HT1080 (cell line): ENCODE data around the gene DKK3. TPM values are rescaled to one million over a fixed set of nuclear protein-coding genes. Genes with fewer than 3 reads are reported as not detected.
A peak's percentile ranks its signal among the peaks of the same experiment; 100 is the strongest.

Experiments used
- DNase-seq: peaks from one replicate; pipeline ENCODE4 v3.0.0-alpha.2; 2015; ENCODE audit warnings: low read depth
- total RNA-seq: library from RNA; depleted of rRNA; stranded (reverse); fragments of >200 nt; shearing (Covaris generic); gene quantifications from 2 replicates; pipeline ENCODE4 v1.2.3, GENCODE V29; 2014

The DKK3 gene
- total RNA-seq, 1 experiment from 2014 or later = 48.0 TPM

DNA sequence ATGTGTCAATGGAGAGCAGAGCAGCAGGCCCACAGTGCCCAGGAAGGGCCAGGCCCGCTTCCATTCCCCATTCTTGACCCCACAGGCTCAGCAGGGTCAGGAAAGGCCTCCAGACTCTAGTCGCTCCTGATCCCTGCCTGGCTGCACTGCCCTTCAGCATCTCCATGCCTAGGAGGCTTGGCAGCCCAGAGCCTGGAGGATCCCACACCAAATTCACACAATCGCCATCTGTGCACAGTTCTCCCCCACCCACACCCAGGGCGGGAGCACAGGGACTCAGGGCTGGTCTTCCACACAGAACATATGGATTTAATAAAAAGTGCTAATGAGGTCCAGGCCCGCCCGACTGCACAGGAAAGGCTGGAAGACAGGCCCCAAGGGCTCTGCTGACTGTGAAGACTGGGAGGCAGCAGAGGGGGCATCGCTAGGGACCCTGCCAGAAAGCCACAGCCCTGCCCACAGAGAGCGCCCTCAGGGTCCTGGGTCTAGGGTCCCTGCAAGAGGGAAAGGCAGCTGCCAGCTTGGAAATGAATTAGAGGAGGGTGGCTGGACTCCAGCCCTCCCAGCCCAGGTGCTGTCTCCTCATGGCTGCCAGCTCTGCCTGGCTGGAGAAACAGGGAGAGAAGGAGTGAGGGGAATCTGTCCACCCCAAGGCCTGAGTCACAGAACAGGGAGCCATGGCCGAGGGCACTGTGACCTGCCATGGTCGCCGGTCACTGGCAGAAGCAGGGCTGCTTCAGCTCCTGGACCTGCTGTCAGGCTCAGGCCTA, 39.7 kb downstream of the DKK3 start:
- DNase-seq = no peak

- DNase-seq = no peak
Measured at GRCh38 chr11:11967669-11968510, 40.5 kb downstream of the DKK3 start.

- peak; percentile 57 for DNase-seq
Measured at GRCh38 chr11:11966826-11967668, 41.4 kb downstream of the DKK3 start.

GRCh38 chr11:11966354-11966741, 42.1 kb downstream of the DKK3 start:
- no peak for DNase-seq

- no peak for DNase-seq
Measured at GRCh38 chr11:11965656-11966353, 42.6 kb downstream of the DKK3 start.

DNA sequence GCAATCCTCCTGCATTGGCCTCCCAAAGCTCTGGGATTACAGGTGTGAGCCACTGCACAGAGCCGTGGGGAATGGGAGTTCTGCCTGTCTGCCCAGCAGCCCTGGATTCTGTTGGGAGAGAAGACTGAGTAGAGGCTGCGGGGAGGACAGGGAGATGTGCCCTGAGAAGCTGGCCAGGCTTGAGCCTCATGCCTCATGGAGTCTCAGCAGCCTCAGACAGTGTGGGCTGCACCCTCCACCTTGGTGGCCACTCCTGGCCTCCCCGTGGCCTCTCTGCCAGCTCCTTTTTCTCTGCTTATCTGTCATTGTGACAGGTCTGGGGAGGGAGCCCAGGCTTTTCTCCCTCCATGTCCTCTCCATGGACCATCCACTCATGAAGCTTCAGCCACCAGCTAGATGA, 43.2 kb downstream of the DKK3 start:
- no peak for DNase-seq

DNA sequence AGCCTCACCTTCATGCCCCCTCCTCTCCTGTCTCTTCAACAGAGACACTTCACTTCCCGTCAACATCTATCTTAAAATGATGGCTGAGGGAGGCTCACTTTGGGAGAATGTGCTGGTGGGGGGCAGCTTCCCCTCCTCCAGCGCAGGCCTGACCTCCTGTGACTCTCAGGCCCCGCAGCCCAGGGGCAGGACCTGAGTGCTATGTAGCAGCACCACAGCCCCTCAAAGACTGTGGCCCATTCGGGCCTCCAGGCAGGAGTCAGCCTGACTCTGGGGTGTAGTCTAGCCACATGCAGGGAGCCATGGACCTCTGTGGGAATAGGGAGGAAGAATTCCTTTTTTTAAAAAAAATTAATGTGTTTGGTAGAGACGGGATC, 43.7 kb downstream of the DKK3 start:
- DNase-seq = no peak

GRCh38 chr11:11963842-11964773, 44.3 kb downstream of the DKK3 start:
- DNase-seq = no peak

DNA sequence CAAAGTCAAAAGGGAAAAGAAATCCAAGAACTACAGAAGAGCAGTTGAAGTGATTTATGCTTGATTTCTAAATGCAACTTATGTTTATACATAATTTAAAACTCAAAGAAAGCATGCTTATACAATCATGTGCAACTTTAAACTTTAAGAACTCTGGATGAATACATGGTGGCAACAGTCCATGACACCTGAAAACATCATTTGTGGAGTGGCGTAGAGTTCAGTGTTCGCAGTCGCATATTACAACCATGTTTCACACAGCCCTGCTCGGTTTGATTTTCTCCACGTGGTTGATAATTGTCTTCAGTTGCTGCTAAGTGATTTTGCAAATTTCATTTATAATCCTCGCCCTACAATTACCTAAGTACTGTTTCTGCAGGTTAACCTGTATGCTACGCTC, 45.4 kb downstream of the DKK3 start:
- DNase-seq = no peak

GRCh38 chr11:11961399-11962028, 46.9 kb downstream of the DKK3 start:
- DNase-seq = no peak

DNA sequence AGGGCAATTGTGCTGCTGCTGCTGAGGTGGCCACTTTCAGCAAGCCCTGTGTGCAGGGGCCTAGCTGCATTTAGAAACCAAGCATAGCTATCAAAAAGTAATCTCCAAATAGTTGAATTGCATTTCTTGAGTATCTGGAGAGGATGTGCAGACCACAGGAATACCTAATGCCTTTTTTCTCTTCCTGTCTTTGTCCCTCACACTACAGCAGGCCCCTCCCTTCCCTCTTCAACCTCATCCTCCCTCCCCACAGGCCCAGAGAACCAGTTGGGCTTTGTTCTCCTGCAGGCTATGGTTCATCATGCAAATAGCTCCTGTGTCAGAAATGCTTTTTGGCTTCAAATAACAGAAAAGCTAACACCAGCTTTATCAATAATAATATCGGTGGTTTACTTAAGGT, 47.7 kb downstream of the DKK3 start:
- DNase-seq = peak; percentile 62

DNA sequence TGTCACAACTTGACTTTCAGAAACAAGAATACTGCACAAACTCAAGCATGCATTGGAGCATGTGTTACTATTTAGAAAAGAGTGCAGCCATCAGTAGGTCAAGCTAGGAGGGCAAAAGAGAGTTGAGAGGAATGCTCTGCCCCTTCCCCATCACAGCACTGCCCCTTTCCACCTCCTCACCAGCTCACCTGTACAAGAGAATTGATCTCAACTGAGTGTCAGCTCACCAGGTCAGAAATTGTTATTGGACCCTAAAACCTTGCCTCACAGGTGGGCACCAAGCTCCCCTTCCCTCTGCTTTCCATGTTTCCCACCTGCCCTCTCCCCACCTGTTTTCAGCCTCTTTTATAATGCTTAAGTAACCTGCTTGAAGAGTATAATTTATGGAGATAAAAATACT, 48.8 kb downstream of the DKK3 start:
- no peak for DNase-seq

DNA sequence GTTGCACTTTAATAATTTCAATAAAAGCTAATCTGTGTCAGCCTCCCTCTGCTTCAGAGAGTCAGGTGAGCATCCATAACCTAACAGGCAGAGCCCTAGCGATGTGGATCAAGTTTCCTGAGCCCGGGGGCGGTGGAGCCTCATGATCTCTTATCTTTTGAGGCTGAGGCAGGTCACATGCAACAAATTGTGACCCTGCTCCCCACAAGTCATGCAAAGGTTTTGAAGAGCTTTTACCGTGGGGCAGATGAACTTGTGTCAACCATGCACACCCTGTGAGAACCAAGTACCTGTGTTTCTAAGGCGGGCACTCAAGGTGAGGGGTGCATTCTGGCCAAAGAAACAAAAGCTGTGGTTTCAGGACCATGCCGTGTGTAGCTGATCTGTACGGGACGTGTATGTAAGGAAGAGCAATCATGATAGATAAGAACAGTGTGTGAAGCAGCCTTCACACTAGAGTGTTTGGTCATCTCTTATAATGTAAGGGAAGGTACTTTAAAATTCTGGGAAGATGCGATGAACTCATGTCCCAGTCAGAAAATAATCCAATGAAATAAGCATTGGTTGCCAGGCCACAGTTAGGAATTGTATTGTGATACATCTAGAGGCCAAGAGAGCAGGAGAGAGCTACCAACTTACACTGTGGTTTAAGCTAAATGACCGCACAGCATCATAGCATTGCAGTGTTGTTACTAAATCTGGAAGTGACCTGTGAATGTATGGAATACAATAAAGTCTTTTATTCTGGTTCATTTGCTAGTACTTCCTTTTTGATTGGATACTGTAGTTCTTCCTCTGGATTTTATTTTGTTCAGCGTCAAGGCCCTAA, 49.8 kb downstream of the DKK3 start:
- no peak for DNase-seq

GRCh38 chr11:11956006-11956405, 52.4 kb downstream of the DKK3 start:
- DNase-seq = no peak

GRCh38 chr11:11952036-11952435, 56.4 kb downstream of the DKK3 start:
- DNase-seq = no peak

GRCh38 chr11:11949482-11949881, 58.9 kb downstream of the DKK3 start:
- no peak for DNase-seq

DNA sequence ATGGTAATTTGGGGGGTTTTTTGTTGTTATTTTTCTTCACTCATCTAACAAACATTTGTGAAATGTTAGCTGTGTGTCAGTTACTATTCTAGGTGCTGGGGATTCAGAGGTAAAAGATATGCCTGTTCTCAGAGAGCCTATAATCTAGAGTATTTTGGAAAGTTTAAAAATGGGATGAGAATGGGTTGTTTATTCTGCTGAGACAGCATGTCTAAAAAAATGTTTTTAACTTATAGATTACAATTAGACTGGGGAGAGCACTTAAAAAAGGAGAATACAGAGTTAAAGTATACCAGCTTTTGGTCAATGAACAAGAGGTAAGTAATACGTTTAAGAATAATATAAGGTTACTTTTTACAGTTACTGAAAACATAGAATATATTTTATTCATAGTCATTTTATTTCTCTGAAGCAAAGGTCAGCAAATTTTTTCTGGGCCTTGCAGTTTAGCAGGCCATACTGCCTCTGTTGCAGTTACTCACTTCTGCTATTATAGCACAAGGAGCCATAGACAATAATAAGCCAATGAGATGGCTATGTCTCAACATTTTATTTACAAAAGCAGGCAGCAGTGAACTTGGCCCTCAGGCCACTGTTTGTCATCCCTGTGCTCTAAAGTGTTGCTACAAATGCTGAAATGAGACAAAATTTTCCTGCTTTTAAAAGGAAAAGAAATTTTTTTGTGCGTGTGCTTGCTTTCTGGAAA, 60.0 kb downstream of the DKK3 start:
- no peak for DNase-seq

GRCh38 chr11:11947825-11948224, 60.6 kb downstream of the DKK3 start:
- no peak for DNase-seq
